Ovary (tissue), 9 donors: Measurements from ENCODE around the gene SPATA31C1. TPM values are rescaled to one million over a fixed set of nuclear protein-coding genes. Genes with fewer than 3 reads are reported as not detected.

ENCODE experiments used
- DNase-seq, 5 donors: peaks; one replicate each; pipeline ENCODE4 v3.0.0-alpha.2; 2019 to 2020
- H3K27ac ChIP-seq, 2 donors: fragments of 200-600 bp; one replicate each; pipeline versions ENCODE4 v1.5.1 to v1.8.0; 2019 to 2022
- H3K27me3 ChIP-seq: fragments of 200-600 bp; one replicate; pipeline ENCODE4 v1.8.0; 2022
- H3K36me3 ChIP-seq: fragments of 200-600 bp; sonication (generic); one replicate; pipeline ENCODE4 v1.5.1; 2019
- H3K4me1 ChIP-seq: one replicate; pipeline ENCODE4 v1.8.1; 2013; ENCODE audit warnings: mild to moderate bottlenecking, moderate library complexity; ENCODE audit not compliant: insufficient read depth
- H3K4me3 ChIP-seq: fragments of 200-600 bp; sonication (generic); one replicate; pipeline ENCODE4 v1.5.1; 2017
- H3K9me3 ChIP-seq, 2 donors: fragments of 200-600 bp in 1 of 2; sonication (generic) in 1 of 2; one replicate each; pipeline versions ENCODE4 v1.5.1 to v1.8.1; 2013 to 2019; ENCODE audit warnings: mild to moderate bottlenecking in 1 of 2, moderate library complexity in 1 of 2
- CTCF ChIP-seq, 3 donors: fragments of 450-650 bp in 2 of 3; fragments of 200-600 bp in 1 of 3; IDR thresholded peaks; one replicate each; pipeline versions ENCODE4 v1.5.1 to v1.8.0; 2016 to 2022; ENCODE audit warnings: antibody characterized with exemption in 3 of 3, mild to moderate bottlenecking in 1 of 3
- EP300 ChIP-seq: sonication (generic); formaldehyde crosslinking; IDR thresholded peaks from one replicate; pipeline ENCODE4 v1.6.1; 2017; ENCODE audit warnings: antibody characterized with exemption
- POLR2A ChIP-seq: fragments of 450-650 bp; IDR thresholded peaks from one replicate; pipeline ENCODE4 v1.6.1; 2017; ENCODE audit warnings: antibody characterized with exemption, mild to moderate bottlenecking, moderate library complexity
- WGBS, 3 donors: extraction: QIAGEN DNeasy Blood & Tissue Kit in 1 of 3; methylation state at CpG; one replicate each; pipeline versions ENCODE4 v1.1.5 to v1.1.7; 2013 to 2017; 5-methylcytosine and 5-hydroxymethylcytosine counted together
- intact Hi-C, 4 donors: fragments of 100-400 bp; cut with DNase I; formaldehyde crosslinking; loops; one replicate each; pipeline versions ENCODE4 v1.11.0 to v1.15.1; 2022 to 2023
- polyA plus RNA-seq, 2 donors: library from polyadenylated mRNA; stranded (reverse); fragments of 200-250 nt in 1 of 2; fragments of 350-450 nt in 1 of 2; fragmentation: Illumina TruSeq in 1 of 2; extraction: RNeasy Lipid Tissue Mini Kit (QIAGEN cat#74804) in 1 of 2; gene quantifications; one replicate each; pipeline ENCODE4 v1.2.3, GENCODE V29; 2013 to 2014
- total RNA-seq, 7 donors: library from RNA; depleted of rRNA in 2 of 7; stranded (reverse); fragments of >200 nt in 2 of 7; fragmentation: NEBNext Ultra II Directional in 3 of 7; extraction: Animal tissue kit (Norgen Biotek cat#: 25700) in 3 of 7; gene quantifications; one replicate each; pipeline versions ENCODE4 v1.1.0 to v1.2.4, GENCODE V29; 2016 to 2023
- donor health status: DM: no; HTN: no; CAD: no; lungs with moderate emphysema.
- donor health status: DM: no; HTN: no; CAD: no.
- donor health status: Bipolar disorder and iron deficiency.
- donor health status: DM: yes; HTN: yes; CAD: no.
- donor health status: DM: no; HTN: no; CAD: no.
- donor health status: DM: yes; HTN: yes; CAD: no.

Gene SPATA31C1
- total and polyA plus RNA-seq, 9 donors, result not detected

- no peak for DNase-seq
- peaks cover 2% of the 10 kb centered on the region for H3K4me1 ChIP-seq
- no peaks in the 10 kb centered on the region for H3K9me3 ChIP-seq
- H3K36me3 ChIP-seq, result no peaks in the 10 kb centered on the region
- no peak overlapping the region for H3K27ac ChIP-seq
- no peaks in the 10 kb centered on the region for H3K27me3 ChIP-seq
- H3K4me3 ChIP-seq, result no peak overlapping the region
- intact Hi-C loops, result no loop called here
- TF ChIP-seq POLR2A (no peak), CTCF (IDR thresholded peaks at IDR 0.05) (no peak), EP300 (no peak)
- WGBS, 3 donors, result 5 to 12% (median 8%) methylated on average over 4 of the region's 4 CpGs
These were observed 42.3 kb downstream of the SPATA31C1 start for GRCh38 chr9:87959916-87960581.

GRCh38 chr9:87963770-87964169 lies 46.0 kb downstream of the SPATA31C1 start:
- no peak overlapping the region for H3K27ac ChIP-seq
- no peak overlapping the region for H3K4me3 ChIP-seq
- H3K27me3 ChIP-seq, result no peaks in the 10 kb centered on the region
- peaks cover 2% of the 10 kb centered on the region for H3K4me1 ChIP-seq
- no peaks in the 10 kb centered on the region for H3K9me3 ChIP-seq
- DNase-seq, result no peak
- H3K36me3 ChIP-seq, result no peaks in the 10 kb centered on the region
- 81 to 86% (median 83%) methylated on average over 6 of the region's 6 CpGs for WGBS, 3 donors
- intact Hi-C loops, result no loop called here
- TF ChIP-seq CTCF (IDR thresholded peaks at IDR 0.05), result no peak
- no peak for TF ChIP-seq EP300
- TF ChIP-seq POLR2A, result no peak

GRCh38 chr9:87964826-87965225 lies 47.1 kb downstream of the SPATA31C1 start:
- H3K27ac ChIP-seq, result no peak overlapping the region
- no peaks in the 10 kb centered on the region for H3K9me3 ChIP-seq
- TF ChIP-seq CTCF (IDR thresholded peaks at IDR 0.05) (no peak), POLR2A (no peak), EP300 (no peak)
- no peaks in the 10 kb centered on the region for H3K36me3 ChIP-seq
- H3K4me1 ChIP-seq, result peaks cover 2% of the 10 kb centered on the region
- intact Hi-C loops, result no loop called here
- H3K27me3 ChIP-seq, result no peaks in the 10 kb centered on the region
- WGBS, 3 donors, result 62 to 73% (median 69%) methylated on average over 4 of the region's 4 CpGs
- no peak overlapping the region for H3K4me3 ChIP-seq
- no peak for DNase-seq

GRCh38 chr9:87968155-87968554 lies 50.4 kb downstream of the SPATA31C1 start:
- no peak for TF ChIP-seq CTCF (IDR thresholded peaks at IDR 0.05)
- TF ChIP-seq EP300, result no peak
- TF ChIP-seq POLR2A, result no peak
- no peaks in the 10 kb centered on the region for H3K9me3 ChIP-seq
- no peaks in the 10 kb centered on the region for H3K4me1 ChIP-seq
- no peaks in the 10 kb centered on the region for H3K27me3 ChIP-seq
- intact Hi-C loops, result no loop called here
- H3K27ac ChIP-seq, result no peak overlapping the region
- DNase-seq, result no peak
- 73 to 83% (median 82%) methylated on average over 6 of the region's 6 CpGs for WGBS, 3 donors
- no peaks in the 10 kb centered on the region for H3K36me3 ChIP-seq
- H3K4me3 ChIP-seq, result no peak overlapping the region
